SH-SY5Y (cell line): ENCODE results near the gene MYMK.

Source experiments
- GATA2 ChIP-seq: IDR thresholded peaks from 2 replicates; pipeline ENCODE4 v1.6.1; 2011; ENCODE audit warnings: mild to moderate bottlenecking, low read depth, low read length
- GATA3 ChIP-seq: IDR thresholded peaks from 2 replicates; pipeline ENCODE4 v1.6.1; 2011; ENCODE audit warnings: low read depth, mild to moderate bottlenecking, low read length, moderate library complexity

MYMK gene

DNA sequence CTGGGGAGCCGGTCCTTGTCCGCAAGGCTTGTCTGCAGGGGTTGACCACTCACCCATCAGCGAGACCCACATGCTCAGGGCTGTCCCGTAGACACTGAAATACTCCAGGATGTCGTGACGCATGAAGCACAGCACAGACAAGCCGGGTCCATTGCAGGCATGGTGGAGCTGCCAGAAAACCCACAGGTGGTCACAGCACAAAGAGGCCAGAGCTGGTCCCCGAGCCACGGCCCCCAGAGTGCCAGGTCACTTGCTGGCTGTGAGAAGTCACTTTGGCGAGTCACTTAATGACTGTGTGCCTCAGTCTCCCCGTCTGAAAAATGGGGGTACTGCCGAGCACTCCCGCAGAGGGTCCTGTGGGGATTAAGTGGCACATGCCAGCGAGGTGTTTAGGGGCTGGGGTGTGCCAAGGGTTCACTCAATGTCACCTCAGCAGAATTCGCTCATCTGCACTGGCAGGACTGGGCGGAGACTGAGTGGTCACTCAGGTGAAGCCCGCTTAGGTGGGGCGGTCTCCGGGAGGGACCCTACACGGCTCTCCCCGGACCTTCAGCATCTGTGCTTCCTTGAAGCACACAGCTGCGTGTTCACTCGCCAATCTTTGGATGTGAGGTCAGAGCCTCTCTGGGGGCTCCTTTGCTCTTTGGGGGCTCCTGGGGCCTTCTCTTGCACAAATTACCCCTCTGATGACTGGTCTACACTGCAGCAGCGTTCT is 4.5 kb downstream of the MYMK start:
- TF ChIP-seq GATA3 (no peak), GATA2 (no peak)

GRCh38 chr9:133519693-133520092 is 5.1 kb downstream of the MYMK start:
- TF ChIP-seq GATA2 (no peak), GATA3 (no peak)

- TF ChIP-seq GATA3, result no peak
- no peak for TF ChIP-seq GATA2
Observed at GRCh38 chr9:133518706-133519449, 5.9 kb downstream of the MYMK start.

DNA sequence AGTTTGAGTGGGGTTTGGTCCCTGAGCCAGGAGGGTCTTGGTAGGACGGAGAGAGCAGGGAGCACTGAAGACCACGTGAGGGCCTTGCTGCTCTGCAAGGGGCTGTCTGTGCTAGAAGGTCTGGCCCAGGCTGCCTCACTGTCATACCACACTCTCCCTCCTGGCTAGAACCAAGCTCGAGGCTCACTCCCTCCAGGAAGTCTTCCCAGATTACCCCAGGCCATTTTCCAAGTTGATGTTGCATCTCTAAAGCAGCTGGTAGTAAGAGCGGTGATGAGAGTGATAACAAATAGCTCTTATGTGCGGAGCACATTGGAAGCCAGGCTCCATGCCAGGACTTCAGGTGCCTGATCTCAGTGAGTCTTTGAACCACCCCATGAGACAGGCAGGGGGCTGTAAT is 6.6 kb downstream of the MYMK start:
- no peak for TF ChIP-seq GATA3
- no peak for TF ChIP-seq GATA2

DNA sequence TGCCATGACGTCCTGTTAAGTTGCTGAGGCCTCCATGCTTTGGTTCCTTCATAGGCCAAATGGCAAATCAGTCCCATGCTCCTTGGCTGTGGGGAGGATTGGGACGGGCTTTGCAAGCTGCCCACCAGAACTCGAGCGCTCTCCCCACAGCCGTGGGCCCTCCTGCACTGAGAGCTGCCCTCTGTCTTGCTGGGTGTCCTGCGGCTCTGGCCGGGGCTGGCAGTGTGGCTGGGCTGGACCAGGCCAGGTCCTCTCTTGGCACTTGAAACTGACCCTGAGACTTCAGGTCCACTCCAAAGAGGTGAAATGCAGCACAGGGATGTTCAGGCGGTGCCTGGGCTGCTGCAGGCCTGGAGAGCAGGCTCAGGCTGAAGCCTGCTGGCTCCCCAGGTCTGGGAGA is 7.0 kb downstream of the MYMK start:
- TF ChIP-seq GATA3, result no peak

DNA sequence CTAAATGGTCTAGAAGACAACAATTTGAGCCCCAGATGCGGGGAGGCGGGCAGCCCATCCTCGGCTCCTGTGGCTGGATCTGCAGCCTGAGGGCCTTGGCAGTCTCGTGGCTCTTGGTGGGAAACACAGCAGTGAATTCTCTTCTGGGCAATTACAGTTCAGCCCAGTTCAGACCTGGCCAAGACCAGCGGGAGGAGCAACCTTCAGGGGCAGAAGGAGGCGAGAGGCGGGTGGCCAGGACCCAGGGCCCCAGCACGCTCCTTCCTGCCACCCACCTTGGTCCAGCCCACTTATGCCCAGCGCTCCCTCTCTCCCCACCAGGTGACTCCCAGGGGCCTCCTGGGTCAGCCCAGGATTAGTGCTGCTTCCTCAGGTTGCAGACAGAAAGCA is 7.8 kb downstream of the MYMK start:
- TF ChIP-seq GATA3 (no peak), GATA2 (no peak)

GRCh38 chr9:133516256-133516960 is 8.4 kb downstream of the MYMK start:
- TF ChIP-seq GATA2 (no peak), GATA3 (no peak)

GRCh38 chr9:133515615-133516255 is 9.0 kb downstream of the MYMK start:
- TF ChIP-seq GATA2 (no peak), GATA3 (no peak)

GRCh38 chr9:133515240-133515610 is 9.5 kb downstream of the MYMK start:
- no peak for TF ChIP-seq GATA2

DNA sequence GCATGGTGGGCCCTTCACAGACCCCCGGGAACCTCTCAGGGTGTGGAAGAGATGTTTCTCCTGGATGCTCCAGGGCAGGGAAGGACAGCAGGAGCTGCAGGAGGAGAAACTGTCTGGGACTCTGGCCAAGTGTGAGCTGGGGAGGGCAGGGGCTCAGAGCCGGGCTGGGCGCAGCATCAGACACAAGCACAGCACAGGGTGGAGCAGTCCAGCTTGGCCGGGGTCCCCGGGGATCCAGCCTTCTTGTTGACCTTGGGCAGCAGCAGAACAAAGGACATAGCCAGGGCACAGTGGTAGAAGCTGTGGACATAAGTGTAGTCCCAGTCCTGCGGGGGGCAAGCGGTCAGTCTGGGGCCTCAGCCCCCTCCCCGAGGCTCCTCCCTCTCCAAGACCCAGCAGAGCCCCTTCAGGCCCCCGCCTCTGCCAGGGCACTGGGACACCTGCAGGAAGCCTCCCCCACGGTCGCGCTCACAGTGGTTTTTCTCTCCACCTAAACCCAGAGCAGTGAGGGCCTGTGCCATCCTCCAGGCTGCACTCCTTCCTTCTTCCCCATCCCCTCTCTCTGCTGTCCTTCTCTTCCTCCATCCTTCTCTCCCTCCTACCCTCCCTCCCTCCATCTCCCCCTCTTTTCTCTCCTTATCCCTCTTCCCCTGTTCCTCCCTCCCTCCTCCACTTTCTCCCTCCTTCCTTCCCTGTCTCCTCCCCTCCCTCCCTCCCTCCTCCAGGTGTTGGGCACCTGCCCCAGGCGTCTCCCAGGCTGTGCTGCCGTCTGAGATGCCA is 10.1 kb downstream of the MYMK start:
- TF ChIP-seq GATA2, result no peak
- TF ChIP-seq GATA3, result no peak

- TF ChIP-seq GATA2 (peak; percentile 64), GATA3 (no peak)
Observed at GRCh38 chr9:133513214-133514100, 11.3 kb downstream of the MYMK start.

DNA sequence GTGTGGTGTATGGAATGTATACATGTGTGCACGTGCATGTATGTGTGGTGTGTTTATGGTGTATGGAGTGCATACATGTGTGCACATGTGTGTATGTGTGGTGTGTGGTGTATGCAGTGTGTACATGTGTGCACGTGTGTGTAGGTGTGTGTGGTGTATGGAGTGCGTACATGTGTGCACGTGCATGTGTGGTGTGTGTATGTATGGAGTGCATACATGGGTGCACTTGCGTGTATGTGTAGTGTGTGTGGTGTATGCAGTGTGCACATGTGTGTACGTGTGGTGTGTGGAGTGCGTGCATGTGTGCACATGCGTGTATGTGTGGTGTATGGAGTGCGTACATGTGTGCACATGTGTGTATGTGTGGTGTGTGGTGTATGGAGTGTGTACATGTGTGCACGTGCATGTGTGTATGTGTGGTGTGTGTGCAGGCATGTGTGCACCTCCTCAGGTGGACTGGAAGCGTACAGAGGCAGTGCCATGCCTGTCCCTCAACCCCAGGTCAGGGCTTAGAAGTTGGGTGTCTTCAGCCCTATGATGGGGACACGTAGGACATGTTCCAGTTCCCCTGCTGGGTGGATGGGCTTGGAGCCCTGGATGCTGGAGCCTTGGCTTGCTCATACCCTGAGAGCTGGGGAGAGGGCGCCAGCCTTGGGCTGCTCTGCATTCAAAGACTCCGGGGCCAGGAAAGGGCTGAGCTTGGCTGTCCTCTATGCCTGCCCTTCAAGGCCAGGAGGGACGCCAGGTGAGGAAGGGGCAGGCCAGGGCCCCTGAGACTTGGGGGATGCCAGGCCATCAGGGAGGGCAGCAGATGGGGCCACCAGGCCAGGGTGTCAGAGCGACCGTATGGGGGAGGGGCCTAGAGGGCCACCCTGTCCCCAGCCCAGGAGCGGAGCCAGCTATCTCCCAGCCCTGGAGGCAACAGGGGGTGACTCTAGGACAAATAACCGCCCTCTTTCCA is 12.2 kb downstream of the MYMK start:
- TF ChIP-seq GATA2, result no peak
- no peak for TF ChIP-seq GATA3

- TF ChIP-seq GATA2 (no peak), GATA3 (no peak)
Observed at GRCh38 chr9:133511607-133512006, 13.2 kb downstream of the MYMK start.
